Measurements from ENCODE around the gene LGSN.
"Not testable (repeated sequence)": the region's sequence is repeated elsewhere in the genome, so short reads cannot be mapped to it uniquely, and the experiment has no call there.

Gene LGSN

GRCh38 chr6:63346217-63346835, 26.5 kb upstream of the LGSN start:
- H3K18ac ChIP-seq (ENCODE audit: low read length) = no peak overlapping the region
- H3K4me2 ChIP-seq (ENCODE audit: low read length) = no peak overlapping the region
- H2BK5ac ChIP-seq (ENCODE audit: low read length) = no peak overlapping the region
- H2BK120ac ChIP-seq (ENCODE audit: low read depth, low read length) = no peak overlapping the region
- no peak overlapping the region for H3K4me3 ChIP-seq (ENCODE audit: low read length)
- no peak overlapping the region for H2BK15ac ChIP-seq (replicated peaks; ENCODE audit: low read depth)
- H3K36me3 ChIP-seq (ENCODE audit: control insufficient read depth, insufficient read depth, low read length) = no peaks in the 10 kb centered on the region
- H3K23ac ChIP-seq (ENCODE audit: low read length) = no peak overlapping the region
- H4K5ac ChIP-seq (ENCODE audit: low read length) = no peak overlapping the region
- no CpG with 5 or more reads among the region's 7 CpGs for WGBS (ENCODE audit: extremely low coverage, insufficient coverage, low lambda C conversion rate)
- no peak for DNase-seq
- no peak overlapping the region for H3K27ac ChIP-seq (ENCODE audit: low read depth, low read length)
- H3K4me1 ChIP-seq (ENCODE audit: control insufficient read depth, low read depth, low read length) = no peaks in the 10 kb centered on the region
- H3K27me3 ChIP-seq (ENCODE audit: insufficient read depth, low read length, poor library complexity) = no peaks in the 10 kb centered on the region
- no peak overlapping the region for H3K4ac ChIP-seq (ENCODE audit: low read depth, low read length)
- H3K9ac ChIP-seq (ENCODE audit: low read length) = no peak overlapping the region
- H3K79me1 ChIP-seq (ENCODE audit: low read length) = no peaks in the 10 kb centered on the region
- H4K8ac ChIP-seq (ENCODE audit: low read depth, low read length) = no peak overlapping the region
- H3K79me2 ChIP-seq (ENCODE audit: control insufficient read depth, insufficient read depth, low read length) = no peaks in the 10 kb centered on the region
- H3K56ac ChIP-seq (ENCODE audit: low read length) = no peak overlapping the region
- H2AK5ac ChIP-seq (ENCODE audit: low read length) = no peak overlapping the region

GRCh38 chr6:63340351-63340750, 20.6 kb upstream of the LGSN start:
- no peak overlapping the region for H3K9ac ChIP-seq (ENCODE audit: low read length)
- H2BK15ac ChIP-seq (replicated peaks; ENCODE audit: low read depth) = no peak overlapping the region
- no peaks in the 10 kb centered on the region for H3K4me1 ChIP-seq (ENCODE audit: control insufficient read depth, low read depth, low read length)
- no peak overlapping the region for H4K8ac ChIP-seq (ENCODE audit: low read depth, low read length)
- H2AK5ac ChIP-seq (ENCODE audit: low read length) = no peak overlapping the region
- no peak overlapping the region for H3K4ac ChIP-seq (ENCODE audit: low read depth, low read length)
- no peak overlapping the region for H3K4me2 ChIP-seq (ENCODE audit: low read length)
- H3K79me1 ChIP-seq (ENCODE audit: low read length) = no peaks in the 10 kb centered on the region
- H3K4me3 ChIP-seq (ENCODE audit: low read length) = no peak overlapping the region
- no peaks in the 10 kb centered on the region for H3K79me2 ChIP-seq (ENCODE audit: control insufficient read depth, insufficient read depth, low read length)
- no peak overlapping the region for H3K18ac ChIP-seq (ENCODE audit: low read length)
- no peak overlapping the region for H2BK120ac ChIP-seq (ENCODE audit: low read depth, low read length)
- no peak overlapping the region for H3K56ac ChIP-seq (ENCODE audit: low read length)
- DNase-seq = no peak
- no peaks in the 10 kb centered on the region for H3K27me3 ChIP-seq (ENCODE audit: insufficient read depth, low read length, poor library complexity)
- H3K36me3 ChIP-seq (ENCODE audit: control insufficient read depth, insufficient read depth, low read length) = no peaks in the 10 kb centered on the region
- H2BK5ac ChIP-seq (ENCODE audit: low read length) = no peak overlapping the region
- no peak overlapping the region for H3K23ac ChIP-seq (ENCODE audit: low read length)
- no peak overlapping the region for H3K27ac ChIP-seq (ENCODE audit: low read depth, low read length)
- H4K5ac ChIP-seq (ENCODE audit: low read length) = no peak overlapping the region

GRCh38 chr6:63334652-63335051, 14.9 kb upstream of the LGSN start:
- H3K9ac ChIP-seq (ENCODE audit: low read length); H3K4me3 ChIP-seq (ENCODE audit: low read length); H3K18ac ChIP-seq (ENCODE audit: low read length); H3K27ac ChIP-seq (ENCODE audit: low read depth, low read length); H2BK5ac ChIP-seq (ENCODE audit: low read length); H3K23ac ChIP-seq (ENCODE audit: low read length); H3K4me1 ChIP-seq (ENCODE audit: control insufficient read depth, low read depth, low read length); H3K4me2 ChIP-seq (ENCODE audit: low read length); H3K79me1 ChIP-seq (ENCODE audit: low read length); H3K36me3 ChIP-seq (ENCODE audit: control insufficient read depth, insufficient read depth, low read length); H4K8ac ChIP-seq (ENCODE audit: low read depth, low read length); H3K79me2 ChIP-seq (ENCODE audit: control insufficient read depth, insufficient read depth, low read length); H2BK120ac ChIP-seq (ENCODE audit: low read depth, low read length); H3K56ac ChIP-seq (ENCODE audit: low read length); H2AK5ac ChIP-seq (ENCODE audit: low read length); H2BK15ac ChIP-seq (replicated peaks; ENCODE audit: low read depth); H3K4ac ChIP-seq (ENCODE audit: low read depth, low read length); DNase-seq; H3K27me3 ChIP-seq (ENCODE audit: insufficient read depth, low read length, poor library complexity); H4K5ac ChIP-seq (ENCODE audit: low read length): not testable (repeated sequence)
- WGBS (ENCODE audit: extremely low coverage, insufficient coverage, low lambda C conversion rate) = no CpG with 5 or more reads among the region's 2 CpGs

- Histone ChIP-seq H3K18ac (ENCODE audit: low read length) (no peak overlapping the region), H2BK120ac (ENCODE audit: low read depth, low read length) (no peak overlapping the region), H3K23ac (ENCODE audit: low read length) (no peak overlapping the region), H3K4me2 (ENCODE audit: low read length) (no peak overlapping the region), H2BK15ac (replicated peaks; ENCODE audit: low read depth) (no peak overlapping the region), H3K79me2 (ENCODE audit: control insufficient read depth, insufficient read depth, low read length) (no peaks in the 10 kb centered on the region), H3K4ac (ENCODE audit: low read depth, low read length) (no peak overlapping the region), H4K8ac (ENCODE audit: low read depth, low read length) (no peak overlapping the region), H3K79me1 (ENCODE audit: low read length) (no peaks in the 10 kb centered on the region), H3K27me3 (ENCODE audit: insufficient read depth, low read length, poor library complexity) (no peaks in the 10 kb centered on the region), H2BK5ac (ENCODE audit: low read length) (no peak overlapping the region), H3K27ac (ENCODE audit: low read depth, low read length) (no peak overlapping the region), H3K4me1 (ENCODE audit: control insufficient read depth, low read depth, low read length) (no peaks in the 10 kb centered on the region), H3K56ac (ENCODE audit: low read length) (no peak overlapping the region), H3K36me3 (ENCODE audit: control insufficient read depth, insufficient read depth, low read length) (no peaks in the 10 kb centered on the region), H3K4me3 (ENCODE audit: low read length) (no peak overlapping the region), H4K5ac (ENCODE audit: low read length) (no peak overlapping the region), H2AK5ac (ENCODE audit: low read length) (no peak overlapping the region), H3K9ac (ENCODE audit: low read length) (no peak overlapping the region)
- DNase-seq = no peak
- no CpG with 5 or more reads among the region's 2 CpGs for WGBS (ENCODE audit: extremely low coverage, insufficient coverage, low lambda C conversion rate)
Observed at GRCh38 chr6:63333440-63333839, 13.7 kb upstream of the LGSN start.

GRCh38 chr6:63326630-63327029, 6.8 kb upstream of the LGSN start:
- not testable (repeated sequence) for H3K36me3 ChIP-seq (ENCODE audit: control insufficient read depth, insufficient read depth, low read length); H3K4me3 ChIP-seq (ENCODE audit: low read length); H4K5ac ChIP-seq (ENCODE audit: low read length); DNase-seq; H3K27ac ChIP-seq (ENCODE audit: low read depth, low read length); H3K79me1 ChIP-seq (ENCODE audit: low read length); H2BK5ac ChIP-seq (ENCODE audit: low read length); H3K9ac ChIP-seq (ENCODE audit: low read length); H3K4me1 ChIP-seq (ENCODE audit: control insufficient read depth, low read depth, low read length); H3K27me3 ChIP-seq (ENCODE audit: insufficient read depth, low read length, poor library complexity); H2AK5ac ChIP-seq (ENCODE audit: low read length); H3K4me2 ChIP-seq (ENCODE audit: low read length); H3K79me2 ChIP-seq (ENCODE audit: control insufficient read depth, insufficient read depth, low read length); H3K23ac ChIP-seq (ENCODE audit: low read length); H4K8ac ChIP-seq (ENCODE audit: low read depth, low read length); H3K56ac ChIP-seq (ENCODE audit: low read length); H2BK15ac ChIP-seq (replicated peaks; ENCODE audit: low read depth); H3K4ac ChIP-seq (ENCODE audit: low read depth, low read length); H2BK120ac ChIP-seq (ENCODE audit: low read depth, low read length); H3K18ac ChIP-seq (ENCODE audit: low read length)
- no CpG with 5 or more reads among the region's 15 CpGs for WGBS (ENCODE audit: extremely low coverage, insufficient coverage, low lambda C conversion rate)

GRCh38 chr6:63322981-63323380, 3.2 kb upstream of the LGSN start:
- WGBS (ENCODE audit: extremely low coverage, insufficient coverage, low lambda C conversion rate) = no CpG with 5 or more reads among the region's 1 CpG

More at GRCh38 chr6:63322981-63323380, 3.2 kb upstream of the LGSN start:
- Histone ChIP-seq H3K27me3 (ENCODE audit: insufficient read depth, low read length, poor library complexity) (no peaks in the 10 kb centered on the region), H4K5ac (ENCODE audit: low read length) (no peak overlapping the region), H3K9ac (ENCODE audit: low read length) (no peak overlapping the region), H3K18ac (ENCODE audit: low read length) (no peak overlapping the region), H3K79me2 (ENCODE audit: control insufficient read depth, insufficient read depth, low read length) (no peaks in the 10 kb centered on the region), H3K4me3 (ENCODE audit: low read length) (no peak overlapping the region), H2AK5ac (ENCODE audit: low read length) (no peak overlapping the region), H3K4me2 (ENCODE audit: low read length) (no peak overlapping the region), H3K56ac (ENCODE audit: low read length) (no peak overlapping the region), H3K23ac (ENCODE audit: low read length) (no peak overlapping the region), H3K4me1 (ENCODE audit: control insufficient read depth, low read depth, low read length) (no peaks in the 10 kb centered on the region), H3K27ac (ENCODE audit: low read depth, low read length) (no peak overlapping the region), H2BK5ac (ENCODE audit: low read length) (no peak overlapping the region), H3K36me3 (ENCODE audit: control insufficient read depth, insufficient read depth, low read length) (no peaks in the 10 kb centered on the region), H3K79me1 (ENCODE audit: low read length) (no peaks in the 10 kb centered on the region), H3K4ac (ENCODE audit: low read depth, low read length) (no peak overlapping the region), H2BK15ac (replicated peaks; ENCODE audit: low read depth) (no peak overlapping the region), H2BK120ac (ENCODE audit: low read depth, low read length) (no peak overlapping the region), H4K8ac (ENCODE audit: low read depth, low read length) (no peak overlapping the region)
- DNase-seq = no peak
